ENCODE measurements around the gene FARP1. TPM values are rescaled to one million over a fixed set of nuclear protein-coding genes. Genes with fewer than 3 reads are reported as not detected.

Gene FARP1
- polyA plus RNA-seq, 2 of the 4 experiments (the other 2 are of a cell fraction) = 9.4 to 13.0 TPM

DNA sequence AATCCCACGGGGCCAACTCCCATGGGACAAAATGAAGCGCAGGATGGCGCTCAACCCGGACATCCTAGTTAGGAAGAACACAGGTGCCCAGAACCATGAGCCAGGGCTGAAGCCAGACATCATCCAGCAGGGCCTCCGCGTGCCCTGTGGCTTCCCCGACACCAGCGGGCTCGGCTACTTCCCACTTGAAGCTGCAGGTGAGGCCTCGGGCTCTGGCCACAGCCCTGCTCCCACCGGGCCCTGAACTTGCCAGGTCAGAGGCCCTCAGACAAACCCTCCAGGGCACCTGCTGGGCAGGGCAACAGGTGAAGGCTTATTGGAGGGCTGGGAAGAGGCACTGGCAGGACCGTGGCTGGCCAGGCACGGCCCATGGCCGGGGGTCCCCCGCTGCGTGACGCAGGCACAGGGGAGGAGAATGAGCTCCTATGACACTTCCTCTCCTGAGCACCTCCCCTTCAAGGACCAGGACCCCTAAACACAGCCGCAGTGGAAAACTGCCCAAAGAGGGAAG is 316.3 kb downstream of the FARP1 start:
- POLR2A ChIA-PET = no interaction called here
- Histone ChIP-seq H3K9me3 (no peaks in the 10 kb centered on the region), H3K4me3 (no peak overlapping the region), H3K4me1 (peaks cover 9% of the 10 kb centered on the region; the same call in 2 of the 3 replicates), H3K27ac (no peak overlapping the region), H3K4me2 (no peak overlapping the region)
- no peak for FAIRE-seq
- TF ChIP-seq PHF8 (IDR thresholded peaks at IDR 0.05; ENCODE audit: borderline replicate concordance, low read depth) = no peak
- TF ChIP-seq FOXS1 (CRISPR knock-in tag; IDR thresholded peaks at IDR 0.05) = no peak
- TF ChIP-seq ELK1 (IDR thresholded peaks at IDR 0.05; ENCODE audit: low read depth, low read length) = no peak
- no peak for TF ChIP-seq EP300 (IDR thresholded peaks at IDR 0.05)
- TF ChIP-seq MYC (IDR thresholded peaks at IDR 0.05; ENCODE audit: borderline replicate concordance, low read length) = no peak
- TF ChIP-seq, protein P1, sequence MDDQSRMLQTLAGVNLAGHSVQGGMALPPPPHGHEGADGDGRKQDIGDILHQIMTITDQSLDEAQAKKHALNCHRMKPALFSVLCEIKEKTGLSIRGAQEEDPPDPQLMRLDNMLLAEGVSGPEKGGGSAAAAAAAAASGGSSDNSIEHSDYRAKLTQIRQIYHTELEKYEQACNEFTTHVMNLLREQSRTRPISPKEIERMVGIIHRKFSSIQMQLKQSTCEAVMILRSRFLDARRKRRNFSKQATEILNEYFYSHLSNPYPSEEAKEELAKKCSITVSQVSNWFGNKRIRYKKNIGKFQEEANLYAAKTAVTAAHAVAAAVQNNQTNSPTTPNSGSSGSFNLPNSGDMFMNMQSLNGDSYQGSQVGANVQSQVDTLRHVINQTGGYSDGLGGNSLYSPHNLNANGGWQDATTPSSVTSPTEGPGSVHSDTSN (IDR thresholded peaks at IDR 0.05) = no peak
- TF ChIP-seq GATA3 (IDR thresholded peaks at IDR 0.05; ENCODE audit: borderline replicate concordance) = no peak
- TF ChIP-seq, protein P2, sequence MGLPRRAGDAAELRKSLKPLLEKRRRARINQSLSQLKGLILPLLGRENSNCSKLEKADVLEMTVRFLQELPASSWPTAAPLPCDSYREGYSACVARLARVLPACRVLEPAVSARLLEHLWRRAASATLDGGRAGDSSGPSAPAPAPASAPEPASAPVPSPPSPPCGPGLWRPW (IDR thresholded peaks at IDR 0.05) = no peak
- no peak for TF ChIP-seq HOXB13 (CRISPR knock-in tag; IDR thresholded peaks at IDR 0.05; ENCODE audit: low read depth)
- TF ChIP-seq JUNB (IDR thresholded peaks at IDR 0.05) = no peak
- no peak for TF ChIP-seq HOXA7 (CRISPR knock-in tag; IDR thresholded peaks at IDR 0.05)
- TF ChIP-seq KDM5A (IDR thresholded peaks at IDR 0.05) = no peak
- no peak for TF ChIP-seq E2F6 (IDR thresholded peaks at IDR 0.05; ENCODE audit: borderline replicate concordance, low read depth)
- no peak for TF ChIP-seq USF2 (IDR thresholded peaks at IDR 0.05)
- TF ChIP-seq, protein P3, sequence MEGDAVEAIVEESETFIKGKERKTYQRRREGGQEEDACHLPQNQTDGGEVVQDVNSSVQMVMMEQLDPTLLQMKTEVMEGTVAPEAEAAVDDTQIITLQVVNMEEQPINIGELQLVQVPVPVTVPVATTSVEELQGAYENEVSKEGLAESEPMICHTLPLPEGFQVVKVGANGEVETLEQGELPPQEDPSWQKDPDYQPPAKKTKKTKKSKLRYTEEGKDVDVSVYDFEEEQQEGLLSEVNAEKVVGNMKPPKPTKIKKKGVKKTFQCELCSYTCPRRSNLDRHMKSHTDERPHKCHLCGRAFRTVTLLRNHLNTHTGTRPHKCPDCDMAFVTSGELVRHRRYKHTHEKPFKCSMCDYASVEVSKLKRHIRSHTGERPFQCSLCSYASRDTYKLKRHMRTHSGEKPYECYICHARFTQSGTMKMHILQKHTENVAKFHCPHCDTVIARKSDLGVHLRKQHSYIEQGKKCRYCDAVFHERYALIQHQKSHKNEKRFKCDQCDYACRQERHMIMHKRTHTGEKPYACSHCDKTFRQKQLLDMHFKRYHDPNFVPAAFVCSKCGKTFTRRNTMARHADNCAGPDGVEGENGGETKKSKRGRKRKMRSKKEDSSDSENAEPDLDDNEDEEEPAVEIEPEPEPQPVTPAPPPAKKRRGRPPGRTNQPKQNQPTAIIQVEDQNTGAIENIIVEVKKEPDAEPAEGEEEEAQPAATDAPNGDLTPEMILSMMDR (IDR thresholded peaks at IDR 0.05) = no peak
- TF ChIP-seq RAD21 (conservative IDR thresholded peaks at IDR 0.05 in 1 of 2, IDR thresholded peaks at IDR 0.05 in 1 of 2) = no peak
- TF ChIP-seq SMC3 (IDR thresholded peaks at IDR 0.05) = no peak
- ATAC-seq = no peak
- WGBS (ENCODE audit: missing lambda C conversion rate) = 94% methylated on average over 18 of the region's 18 CpGs
- DNase-seq (ENCODE audit: low read depth in 1 of 2, low spot score in 1 of 2) = no peak
- CTCF ChIA-PET = no interaction called here

- ATAC-seq (no peak), FAIRE-seq (no peak), DNase-seq (ENCODE audit: low read depth in 1 of 2, low spot score in 1 of 2) (no peak)
- POLR2A ChIA-PET = no interaction called here
- Histone ChIP-seq H3K9me3 (no peaks in the 10 kb centered on the region), H3K4me1 (peaks cover 3% of the 10 kb centered on the region; the same call in 2 of the 3 replicates), H3K4me2 (no peak overlapping the region), H3K27ac (no peak overlapping the region), H3K4me3 (no peak overlapping the region)
- TF ChIP-seq POLR2AphosphoS2 (conservative IDR thresholded peaks at IDR 0.05; ENCODE audit: low read length) = no peak
- no peak for TF ChIP-seq TP53 (CRISPR knock-in tag; IDR thresholded peaks at IDR 0.05)
- no peak for TF ChIP-seq ZNF302 (CRISPR knock-in tag; IDR thresholded peaks at IDR 0.05)
- no peak for TF ChIP-seq RAD21 (conservative IDR thresholded peaks at IDR 0.05 in 1 of 2, IDR thresholded peaks at IDR 0.05 in 1 of 2)
- no peak for TF ChIP-seq KDM1A (IDR thresholded peaks at IDR 0.05; ENCODE audit: low read depth)
- TF ChIP-seq RCOR1 (IDR thresholded peaks at IDR 0.05; ENCODE audit: low read depth, low read length) = no peak
- no peak for TF ChIP-seq HMGXB4 (CRISPR knock-in tag; IDR thresholded peaks at IDR 0.05; ENCODE audit: borderline replicate concordance)
- no peak for TF ChIP-seq CHD2 (IDR thresholded peaks at IDR 0.05; ENCODE audit: low read length, partially characterized antibody)
- TF ChIP-seq FOSB (CRISPR knock-in tag; IDR thresholded peaks at IDR 0.05) = no peak
- TF ChIP-seq NR3C1 (IDR thresholded peaks at IDR 0.05) = no peak
- no peak for TF ChIP-seq EP300 (IDR thresholded peaks at IDR 0.05)
- TF ChIP-seq EHF (CRISPR knock-in tag; IDR thresholded peaks at IDR 0.05) = no peak
- CTCF ChIA-PET = no interaction called here
- WGBS (ENCODE audit: missing lambda C conversion rate) = 89% methylated on average over 10 of the region's 13 CpGs
These were observed 317.0 kb downstream of the FARP1 start for GRCh38 chr13:98459721-98460370.

Data from A549 (cell line).